ENCODE results near the gene HPS3.

The HPS3 gene

GRCh38 chr3:149197669-149198068, 68.2 kb downstream of the HPS3 start:
- in situ Hi-C loops (cut with MboI; ENCODE audit: low pct_unique_long_range_greater_than_20kb, low sequenced_read_pairs, unreplicated experiment), result no loop called here
- no peak for DNase-seq (ENCODE audit: low spot score)
- no peak for TF ChIP-seq CTCF (IDR thresholded peaks at IDR 0.05; ENCODE audit: extremely low read depth, insufficient read depth, missing control alignments)

GRCh38 chr3:149198611-149199010, 69.2 kb downstream of the HPS3 start:
- no peak for TF ChIP-seq CTCF (IDR thresholded peaks at IDR 0.05; ENCODE audit: extremely low read depth, insufficient read depth, missing control alignments)
- DNase-seq (ENCODE audit: low spot score), result no peak
- in situ Hi-C loops (cut with MboI; ENCODE audit: low pct_unique_long_range_greater_than_20kb, low sequenced_read_pairs, unreplicated experiment), result no loop called here

- TF ChIP-seq CTCF (IDR thresholded peaks at IDR 0.05; ENCODE audit: extremely low read depth, insufficient read depth, missing control alignments), result no peak
- in situ Hi-C loops (cut with MboI; ENCODE audit: low pct_unique_long_range_greater_than_20kb, low sequenced_read_pairs, unreplicated experiment), result no loop called here
- no peak for DNase-seq (ENCODE audit: low spot score)
These were observed 70.0 kb downstream of the HPS3 start for GRCh38 chr3:149199474-149199873.

- in situ Hi-C loops (cut with MboI; ENCODE audit: low pct_unique_long_range_greater_than_20kb, low sequenced_read_pairs, unreplicated experiment), result no loop called here
- TF ChIP-seq CTCF (IDR thresholded peaks at IDR 0.05; ENCODE audit: extremely low read depth, insufficient read depth, missing control alignments), result no peak
- DNase-seq (ENCODE audit: low spot score), result peak; percentile 12
These were observed 74.3 kb downstream of the HPS3 start for GRCh38 chr3:149203758-149204157.

GRCh38 chr3:149204390-149204991, 75.1 kb downstream of the HPS3 start:
- in situ Hi-C loops (cut with MboI; ENCODE audit: low pct_unique_long_range_greater_than_20kb, low sequenced_read_pairs, unreplicated experiment), result no loop called here
- TF ChIP-seq CTCF (IDR thresholded peaks at IDR 0.05; ENCODE audit: extremely low read depth, insufficient read depth, missing control alignments), result no peak
- no peak for DNase-seq (ENCODE audit: low spot score)

GRCh38 chr3:149207475-149207874, 78.0 kb downstream of the HPS3 start:
- no peak for TF ChIP-seq CTCF (IDR thresholded peaks at IDR 0.05; ENCODE audit: extremely low read depth, insufficient read depth, missing control alignments)
- no peak for DNase-seq (ENCODE audit: low spot score)
- in situ Hi-C loops (cut with MboI; ENCODE audit: low pct_unique_long_range_greater_than_20kb, low sequenced_read_pairs, unreplicated experiment), result no loop called here

- no peak for DNase-seq (ENCODE audit: low spot score)
- in situ Hi-C loops (cut with MboI; ENCODE audit: low pct_unique_long_range_greater_than_20kb, low sequenced_read_pairs, unreplicated experiment), result no loop called here
- TF ChIP-seq CTCF (IDR thresholded peaks at IDR 0.05; ENCODE audit: extremely low read depth, insufficient read depth, missing control alignments), result no peak
These were observed 80.0 kb downstream of the HPS3 start for GRCh38 chr3:149209431-149209830.

All from GM13977 (cell line).